Naive thymus-derived CD4-positive, alpha-beta T cell (primary cell): ENCODE data around the gene MYADM. TPM values are rescaled to one million over a fixed set of nuclear protein-coding genes. Genes with fewer than 3 reads are reported as not detected.

Experiments used
- ATAC-seq: fragments of 150-1000 bp; cut with Tn5 transposase; 2 replicates; pipeline ENCODE4 v1.10.0; 2021; ENCODE audit warnings: mild to moderate bottlenecking, moderate library complexity
- CTCF ChIA-PET: fragments of 350-600 bp; sonication (Branson Sonifier 250); formaldehyde crosslinking; loops from one replicate; lab custom pipeline; 2021; ENCODE audit warnings: antibody characterized with exemption; lab: Charles Lee
- POLR2A ChIA-PET: fragments of 350-600 bp; sonication (Branson Sonifier 250); formaldehyde crosslinking; loops from one replicate; lab custom pipeline; 2021; ENCODE audit warnings: antibody characterized with exemption, inconsistent platforms; lab: Charles Lee
- DNase-seq, 9 donors: peaks; one replicate each; pipeline versions ENCODE4 v3.0.0 to v3.0.0-alpha.2; 2020 to 2022; ENCODE audit warnings: mixed read lengths in 1 of 9
- H3K27ac ChIP-seq: one replicate; pipeline ENCODE4 v1.7.0; 2013; ENCODE audit warnings: mild to moderate bottlenecking, low read depth, low read length, moderate library complexity
- H3K27me3 ChIP-seq, 2 donors: one replicate each; pipeline ENCODE4 v1.7.0; 2013; ENCODE audit warnings: low read length in 2 of 2, mild to moderate bottlenecking in 2 of 2, moderate library complexity in 2 of 2; ENCODE audit not compliant: control insufficient read depth in 2 of 2, insufficient read depth in 2 of 2
- H3K36me3 ChIP-seq, 3 experiments: 1 replicate in 2 of 3; 2 replicates in 1 of 3; pipeline ENCODE4 v1.7.0; 2013; ENCODE audit warnings: low read length in 3 of 3, mild to moderate bottlenecking in 3 of 3, moderate library complexity in 1 of 3; ENCODE audit not compliant: insufficient read depth in 3 of 3, control insufficient read depth in 2 of 3
- H3K4me1 ChIP-seq, 2 donors: one replicate each; pipeline ENCODE4 v1.7.0; 2013; ENCODE audit warnings: low read length in 2 of 2, mild to moderate bottlenecking in 2 of 2, moderate library complexity in 1 of 2; ENCODE audit not compliant: control insufficient read depth in 2 of 2, insufficient read depth in 2 of 2
- H3K4me3 ChIP-seq: 2 replicates; pipeline ENCODE4 v1.7.0; 2013; ENCODE audit warnings: mild to moderate bottlenecking, low read length
- H3K9me3 ChIP-seq, 3 experiments: 1 replicate in 2 of 3; 2 replicates in 1 of 3; pipeline ENCODE4 v1.7.0; 2013; ENCODE audit warnings: low read length in 3 of 3; ENCODE audit not compliant: control insufficient read depth in 2 of 3
- H3K27ac Mint-ChIP-seq, 9 donors: one replicate each; pipeline ENCODE4 v1.8.0; 2020 to 2022; ENCODE audit warnings: mixed read lengths in 9 of 9, mild to moderate bottlenecking in 8 of 9, moderate library complexity in 5 of 9, inconsistent platforms in 2 of 9
- H3K27me3 Mint-ChIP-seq, 5 donors: one replicate each; pipeline ENCODE4 v1.8.0; 2021 to 2022; ENCODE audit warnings: mixed read lengths in 5 of 5, mild to moderate bottlenecking in 1 of 5
- H3K36me3 Mint-ChIP-seq, 5 donors: one replicate each; pipeline ENCODE4 v1.8.0; 2020 to 2022; ENCODE audit warnings: mixed read lengths in 5 of 5, mild to moderate bottlenecking in 3 of 5, inconsistent platforms in 1 of 5
- H3K4me1 Mint-ChIP-seq, 7 donors: one replicate each; pipeline ENCODE4 v1.8.0; 2020 to 2022; ENCODE audit warnings: mixed read lengths in 7 of 7, mild to moderate bottlenecking in 3 of 7, inconsistent platforms in 1 of 7
- H3K4me3 Mint-ChIP-seq, 10 donors: one replicate each; pipeline ENCODE4 v1.8.0; 2020 to 2022; ENCODE audit warnings: mild to moderate bottlenecking in 10 of 10, mixed read lengths in 10 of 10, moderate library complexity in 6 of 10, inconsistent platforms in 2 of 10
- H3K9me3 Mint-ChIP-seq, 11 donors: one replicate each; pipeline ENCODE4 v1.8.0; 2020 to 2022; ENCODE audit warnings: mixed read lengths in 11 of 11, mild to moderate bottlenecking in 4 of 11, inconsistent platforms in 1 of 11, moderate library complexity in 1 of 11
- intact Hi-C, 2 donors: fragments of 100-400 bp; cut with micrococcal nuclease; formaldehyde crosslinking; loops; one replicate each; pipeline ENCODE4 v1.15.1; 2023
- polyA plus RNA-seq, 2 donors: library from polyadenylated mRNA; unstranded; fragments of 300-500 nt; fragmentation: Illumina TruSeq; gene quantifications; one replicate each; pipeline ENCODE4 v1.2.3, GENCODE V29; 2021
- total RNA-seq, 6 experiments: library from RNA in 5 of 6; stranded (reverse) in 5 of 6; gene quantifications; 1 replicate in 5 of 6; 2 replicates in 1 of 6; pipeline ENCODE4 v1.2.3 and lab custom pipeline; 2021 to 2026

MYADM gene
- total and polyA plus RNA-seq, 7 experiments from 2014 or later: 51.5 to 524 (median 61.3) TPM

DNA sequence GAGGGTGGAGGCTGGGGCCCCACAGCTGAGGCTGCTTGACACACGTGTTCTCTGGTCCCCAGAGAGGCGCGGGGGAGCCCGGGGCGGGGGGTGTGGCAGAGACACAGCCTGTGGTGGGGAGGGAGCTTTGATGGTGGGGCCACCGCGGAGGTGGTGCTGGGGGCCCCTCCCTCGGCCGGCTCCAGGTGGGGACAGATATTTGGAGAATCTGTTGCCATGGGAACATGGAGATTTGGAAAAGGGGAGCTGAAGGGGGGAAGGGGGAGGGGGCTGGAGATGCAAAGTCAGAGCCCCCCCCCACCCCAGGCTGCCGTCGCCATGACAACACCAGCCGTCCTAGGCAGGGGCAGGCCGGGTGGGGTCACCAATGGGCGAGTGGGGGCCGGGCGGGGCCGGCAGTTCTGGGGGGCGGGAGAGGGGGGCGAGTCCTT is 15.6 kb downstream of the MYADM start:
- peak overlapping the region in 1 of 9 donors; percentile 33 for H3K27ac Mint-ChIP-seq

DNA sequence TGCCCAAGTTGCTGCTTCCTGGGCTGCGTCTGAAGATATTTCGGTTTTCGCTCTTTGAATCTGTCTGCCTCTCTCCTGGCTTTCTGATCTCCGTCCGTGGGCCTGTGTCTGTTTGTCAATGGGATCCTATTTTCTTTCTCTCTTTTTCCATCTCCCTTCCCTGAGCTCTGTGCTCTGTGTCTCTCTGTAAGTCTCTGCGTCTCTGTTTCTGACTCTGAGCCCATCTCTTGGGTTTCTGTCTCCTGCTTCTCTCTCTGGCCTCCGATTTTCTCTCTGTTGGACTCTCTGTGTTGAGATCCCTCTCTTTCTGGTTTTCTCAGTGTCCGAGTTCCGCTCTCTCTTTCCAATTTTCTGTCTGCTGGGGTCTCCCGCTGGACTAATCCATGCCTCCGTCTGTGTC is 16.1 kb downstream of the MYADM start:
- no peak overlapping the region for H3K27ac ChIP-seq
- DNase-seq (no peak), ATAC-seq (no peak)
- no peaks in the 10 kb centered on the region for H3K36me3 ChIP-seq
- ChIA-PET CTCF (interaction anchor here (0.6 to 1.5 kb wide), 6 partner anchors 9 to 140 kb away, joined by 3 to 11 read pairs (median 4); no protein-coding TSS in a partner anchor), POLR2A (interaction anchor here (0.7 to 3.2 kb wide), 3 partner anchors 9 to 110 kb away, joined by 3 to 23 read pairs (median 4); partner anchors contain the start of gene MYADM)
- Mint-ChIP-seq H3K27me3 (peaks cover 21 to 37% (median 25%) of the 10 kb centered on the region in 5 donors), H3K27ac (peak overlapping the region in 3 of 9 donors; percentile 5 to 84 (median 72)), H3K4me3 (peak overlapping the region; percentile 5 to 58 (median 37)), H3K9me3 (peaks cover 0 to 6% (median 0%) of the 10 kb centered on the region in 11 donors), H3K36me3 (peaks cover 0 to 4% (median 0%) of the 10 kb centered on the region in 5 donors), H3K4me1 (peaks cover 6 to 19% (median 12%) of the 10 kb centered on the region in 7 donors)
- intact Hi-C loops: loop anchor here (2.0 to 5.0 kb wide), 2 partner anchors 15 to 91 kb away; no protein-coding TSS in a partner anchor
- H3K4me3 ChIP-seq: no peak overlapping the region
- peaks cover 24 to 31% of the 10 kb centered on the region in 2 donors for H3K4me1 ChIP-seq
- peaks cover 0 to 31% of the 10 kb centered on the region in 2 donors for H3K27me3 ChIP-seq
- no peaks in the 10 kb centered on the region for H3K9me3 ChIP-seq

More for the DNA sequence above, 15.6 kb downstream of the MYADM start:
- H3K27ac ChIP-seq: no peak overlapping the region
- peak overlapping the region in 4 of 10 donors; percentile 17 to 58 (median 50) for H3K4me3 Mint-ChIP-seq
- CTCF ChIA-PET: interaction anchor here (0.8 to 1.5 kb wide), 5 partner anchors 9 to 141 kb away, joined by 3 to 11 read pairs (median 4); no protein-coding TSS in a partner anchor
- no peaks in the 10 kb centered on the region for H3K36me3 ChIP-seq
- H3K27me3 ChIP-seq: peaks cover 0 to 31% of the 10 kb centered on the region in 2 donors
- peaks cover 21 to 36% (median 26%) of the 10 kb centered on the region in 5 donors for H3K27me3 Mint-ChIP-seq
- POLR2A ChIA-PET: interaction anchor here (0.6 to 3.2 kb wide), 3 partner anchors 9 to 16 kb away, joined by 3 to 23 read pairs (median 4); partner anchors contain the start of gene MYADM
- peaks cover 0 to 4% (median 0%) of the 10 kb centered on the region in 5 donors for H3K36me3 Mint-ChIP-seq
- no peak overlapping the region for H3K4me3 ChIP-seq
- peak in 1 of 9 donors; percentile 64 for DNase-seq
- H3K4me1 ChIP-seq: peaks cover 25 to 33% of the 10 kb centered on the region in 2 donors
- ATAC-seq: peak; percentile 23
- no peaks in the 10 kb centered on the region for H3K9me3 ChIP-seq
- peaks cover 0 to 6% (median 0%) of the 10 kb centered on the region in 11 donors for H3K9me3 Mint-ChIP-seq
- intact Hi-C loops: loop anchor here (2.0 to 5.0 kb wide), 2 partner anchors 14 to 91 kb away; no protein-coding TSS in a partner anchor
- peaks cover 6 to 24% (median 15%) of the 10 kb centered on the region in 7 donors for H3K4me1 Mint-ChIP-seq

DNA sequence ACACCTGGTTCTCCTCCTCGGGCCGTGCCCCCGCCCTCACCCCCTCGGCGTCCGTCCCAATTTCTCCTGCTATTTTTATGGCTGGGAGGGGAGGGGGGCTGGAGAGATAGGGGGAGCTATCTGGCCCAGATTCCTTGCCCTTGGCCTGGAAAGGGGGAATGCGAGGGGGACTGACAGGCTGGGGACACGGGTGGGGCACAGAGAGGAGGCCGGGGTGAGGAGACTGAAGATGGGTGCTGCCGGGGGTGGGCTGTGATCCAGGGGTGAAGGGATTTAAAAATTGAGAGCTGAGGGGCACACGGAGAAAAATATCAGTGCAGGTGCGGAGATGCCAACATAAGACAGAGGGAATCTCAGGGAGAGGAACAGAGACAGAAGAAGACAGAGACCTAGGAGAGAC is 16.6 kb downstream of the MYADM start:
- ChIA-PET CTCF (interaction anchor here (0.6 to 1.5 kb wide), 3 partner anchors 16 to 140 kb away, joined by 3 to 4 read pairs (median 3); no protein-coding TSS in a partner anchor), POLR2A (interaction anchor here (0.7 to 3.2 kb wide), 3 partner anchors 10 to 110 kb away, joined by 3 to 23 read pairs (median 4); partner anchors contain the start of gene MYADM)
- Mint-ChIP-seq H3K36me3 (peaks cover 0 to 4% (median 0%) of the 10 kb centered on the region in 5 donors), H3K27me3 (peaks cover 21 to 37% (median 22%) of the 10 kb centered on the region in 5 donors), H3K9me3 (peaks cover 0 to 6% (median 0%) of the 10 kb centered on the region in 11 donors), H3K4me3 (peak overlapping the region in 3 of 10 donors; percentile 9 to 58 (median 42)), H3K4me1 (peaks cover 4 to 17% (median 8%) of the 10 kb centered on the region in 7 donors), H3K27ac (peak overlapping the region in 1 of 9 donors; percentile 72)
- ATAC-seq (no peak), DNase-seq (no peak)
- Histone ChIP-seq H3K4me3 (no peak overlapping the region), H3K36me3 (no peaks in the 10 kb centered on the region), H3K27me3 (peaks cover 0 to 31% of the 10 kb centered on the region in 2 donors), H3K4me1 (peaks cover 19 to 28% of the 10 kb centered on the region in 2 donors), H3K9me3 (no peaks in the 10 kb centered on the region), H3K27ac (no peak overlapping the region)
- intact Hi-C loops: loop anchor here in 1 of 2 donors (5.0 kb wide), 1 partner anchor 92 kb away; no protein-coding TSS in a partner anchor

DNA sequence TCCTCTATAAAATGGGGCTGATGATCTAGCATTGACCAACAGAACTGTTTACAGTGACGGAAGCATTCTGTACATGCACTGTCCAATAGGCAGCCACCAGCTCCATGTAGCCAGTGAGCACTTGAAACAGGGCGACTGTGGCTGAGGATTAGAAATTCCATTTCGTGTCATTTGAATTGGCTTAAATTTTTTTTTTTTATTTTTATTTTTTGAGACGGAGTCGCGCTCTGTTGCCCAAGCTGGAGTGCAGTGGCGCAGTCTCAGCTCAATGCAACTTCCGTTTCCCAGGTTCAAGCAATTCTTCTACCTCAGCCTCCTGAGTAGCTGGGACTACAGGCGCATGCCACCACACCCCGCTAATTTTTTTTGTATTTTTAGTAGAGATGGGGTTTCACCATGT is 17.4 kb downstream of the MYADM start:
- Mint-ChIP-seq H3K4me3 (no peak overlapping the region), H3K36me3 (peaks cover 0 to 4% (median 0%) of the 10 kb centered on the region in 5 donors), H3K4me1 (peaks cover 6 to 21% (median 11%) of the 10 kb centered on the region in 7 donors), H3K9me3 (peaks cover 0 to 6% (median 0%) of the 10 kb centered on the region in 11 donors), H3K27ac (no peak overlapping the region), H3K27me3 (peaks cover 21 to 37% (median 22%) of the 10 kb centered on the region in 5 donors)
- ATAC-seq (no peak), DNase-seq (no peak)
- Histone ChIP-seq H3K27ac (no peak overlapping the region), H3K9me3 (no peaks in the 10 kb centered on the region), H3K4me1 (peaks cover 14 to 22% of the 10 kb centered on the region in 2 donors), H3K4me3 (no peak overlapping the region), H3K36me3 (no peaks in the 10 kb centered on the region), H3K27me3 (peaks cover 0 to 24% of the 10 kb centered on the region in 2 donors)
- ChIA-PET CTCF (interaction anchor here (0.6 to 1.3 kb wide), 2 partner anchors 15 to 19 kb away, joined by 3 read pairs; no protein-coding TSS in a partner anchor), POLR2A (no interaction called here)
- intact Hi-C loops: no loop called here

DNA sequence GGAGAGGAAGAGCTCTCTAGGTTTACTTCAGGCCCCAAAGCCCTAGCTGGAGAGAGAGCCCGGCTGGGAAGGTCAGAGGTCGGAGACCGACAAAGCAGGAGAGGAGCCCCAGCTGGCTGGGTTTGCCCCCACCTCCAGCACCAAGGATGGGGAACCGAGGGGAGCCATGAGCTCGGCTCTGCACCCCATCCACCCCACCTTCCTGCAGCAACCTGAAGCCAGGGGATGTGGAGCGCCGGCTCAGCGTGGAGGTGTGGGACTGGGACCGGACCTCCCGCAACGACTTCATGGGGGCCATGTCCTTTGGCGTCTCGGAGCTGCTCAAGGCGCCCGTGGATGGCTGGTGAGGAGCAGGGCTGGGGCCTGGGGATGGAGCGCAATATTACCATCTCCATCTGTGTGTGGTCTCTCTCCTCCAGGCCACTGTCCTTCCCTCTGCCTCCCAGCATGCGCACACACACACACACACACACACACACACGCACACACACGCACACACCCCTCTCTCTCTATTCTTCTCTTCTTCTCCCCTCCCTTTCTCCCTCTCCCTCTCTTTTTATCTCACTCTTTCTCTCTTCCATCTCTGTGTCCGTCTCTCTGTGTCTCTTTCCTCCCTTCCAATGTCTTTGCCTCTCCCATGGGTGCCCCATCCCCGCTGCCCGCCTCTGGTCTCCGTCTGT is 24.8 kb downstream of the MYADM start:
- ChIA-PET POLR2A (no interaction called here), CTCF (no interaction called here)
- H3K4me3 ChIP-seq: no peak overlapping the region
- H3K27me3 Mint-ChIP-seq: peaks cover 13 to 57% (median 44%) of the 10 kb centered on the region in 5 donors
- ATAC-seq (no peak), DNase-seq (no peak)
- H3K4me1 Mint-ChIP-seq: peaks cover 4 to 14% (median 7%) of the 10 kb centered on the region in 7 donors
- H3K9me3 Mint-ChIP-seq: peaks cover 0 to 5% (median 0%) of the 10 kb centered on the region in 11 donors
- peaks cover 0 to 4% (median 0%) of the 10 kb centered on the region in 5 donors for H3K36me3 Mint-ChIP-seq
- no peak overlapping the region for H3K4me3 Mint-ChIP-seq
- intact Hi-C loops: no loop called here
- no peak overlapping the region for H3K27ac Mint-ChIP-seq
- no peaks in the 10 kb centered on the region for H3K36me3 ChIP-seq
- H3K27ac ChIP-seq: no peak overlapping the region
- peaks cover 0 to 3% of the 10 kb centered on the region in 2 donors for H3K27me3 ChIP-seq
- no peaks in the 10 kb centered on the region for H3K4me1 ChIP-seq
- no peaks in the 10 kb centered on the region for H3K9me3 ChIP-seq

DNA sequence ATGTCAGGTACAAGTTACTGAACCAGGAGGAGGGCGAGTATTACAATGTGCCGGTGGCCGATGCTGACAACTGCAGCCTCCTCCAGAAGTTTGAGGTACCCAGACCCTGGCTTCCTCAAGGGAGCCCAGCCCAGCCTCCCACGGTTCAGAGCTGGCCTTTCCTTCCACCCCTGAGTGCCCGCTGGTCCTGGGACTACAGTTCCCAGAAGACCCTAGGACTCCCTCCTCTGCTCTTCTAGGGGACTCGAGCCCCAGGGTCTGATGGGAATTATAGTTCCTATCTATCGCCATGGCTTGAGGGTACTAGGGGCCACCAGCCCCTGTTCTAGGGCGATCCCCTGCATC is 25.3 kb downstream of the MYADM start:
- H3K27me3 Mint-ChIP-seq: peaks cover 18 to 62% (median 49%) of the 10 kb centered on the region in 5 donors
- Histone ChIP-seq H3K27me3 (peaks cover 0 to 7% of the 10 kb centered on the region in 2 donors), H3K9me3 (no peaks in the 10 kb centered on the region), H3K36me3 (no peaks in the 10 kb centered on the region), H3K27ac (no peak overlapping the region), H3K4me3 (no peak overlapping the region), H3K4me1 (no peaks in the 10 kb centered on the region)
- H3K36me3 Mint-ChIP-seq: peaks cover 0 to 4% (median 0%) of the 10 kb centered on the region in 5 donors
- ATAC-seq: no peak
- H3K27ac Mint-ChIP-seq: no peak overlapping the region
- peaks cover 0 to 5% (median 0%) of the 10 kb centered on the region in 11 donors for H3K9me3 Mint-ChIP-seq
- POLR2A ChIA-PET: no interaction called here
- H3K4me3 Mint-ChIP-seq: no peak overlapping the region
- DNase-seq: no peak
- intact Hi-C loops: no loop called here
- peaks cover 4 to 15% (median 7%) of the 10 kb centered on the region in 7 donors for H3K4me1 Mint-ChIP-seq
- CTCF ChIA-PET: no interaction called here
